Measurements from ENCODE around the gene HPS1. TPM values are rescaled to one million over a fixed set of nuclear protein-coding genes. Genes with fewer than 3 reads are reported as not detected.

HPS1 gene
- total and polyA plus RNA-seq, 2 of the 8 experiments (the other 6 are each of a cell fraction or from before 2014, with no cell fraction given), result 38.7 to 61.7 TPM

- no peak for TF ChIP-seq E2F6 (IDR thresholded peaks at IDR 0.05)
- TF ChIP-seq SP1 (IDR thresholded peaks at IDR 0.05; ENCODE audit: low read depth, low read length), result no peak
- TF ChIP-seq, protein P1, sequence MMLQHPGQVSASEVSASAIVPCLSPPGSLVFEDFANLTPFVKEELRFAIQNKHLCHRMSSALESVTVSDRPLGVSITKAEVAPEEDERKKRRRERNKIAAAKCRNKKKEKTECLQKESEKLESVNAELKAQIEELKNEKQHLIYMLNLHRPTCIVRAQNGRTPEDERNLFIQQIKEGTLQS (IDR thresholded peaks at IDR 0.05; ENCODE audit: insufficient read depth, low read depth, low read length), result no peak
- TF ChIP-seq JUND (IDR thresholded peaks at IDR 0.05; ENCODE audit: low read length), result no peak
- TF ChIP-seq CEBPB (IDR thresholded peaks at IDR 0.05; ENCODE audit: low read depth, low read length), result no peak
Measured at GRCh38 chr10:98453729-98454128, 7.0 kb upstream of the HPS1 start (continued).

Data from H1 (cell line).